Transverse colon (tissue), 4 donors: Measurements from ENCODE around the gene GPX5. TPM values are rescaled to one million over a fixed set of nuclear protein-coding genes. Genes with fewer than 3 reads are reported as not detected.
"Not testable (repeated sequence)": the region's sequence is repeated elsewhere in the genome, so short reads cannot be mapped to it uniquely, and the experiment has no call there.

ENCODE experiments used
- DNase-seq: peaks from one replicate; pipeline ENCODE4 v3.0.0-alpha.2; 2019
- H3K27ac ChIP-seq, 4 donors: fragments of 200-600 bp; sonication (generic); 2 replicates each; pipeline ENCODE4 v1.5.1; 2016 to 2018; ENCODE audit warnings: inconsistent platforms in 4 of 4
- H3K27me3 ChIP-seq: fragments of 200-600 bp; sonication (generic); 2 replicates; pipeline ENCODE4 v1.5.1; 2017; ENCODE audit warnings: inconsistent platforms
- H3K36me3 ChIP-seq, 4 donors: fragments of 200-600 bp; sonication (generic); 2 replicates each; pipeline ENCODE4 v1.5.1; 2017 to 2019; ENCODE audit warnings: inconsistent platforms in 4 of 4
- H3K4me1 ChIP-seq, 4 donors: fragments of 200-600 bp; sonication (generic); 2 replicates each; pipeline ENCODE4 v1.5.1; 2017 to 2020; ENCODE audit warnings: inconsistent platforms in 4 of 4
- H3K4me3 ChIP-seq, 4 donors: fragments of 200-600 bp; sonication (generic); 1 replicate in 1 of 4; 2 replicates in 3 of 4; pipeline versions ENCODE4 v1.5.1 to v1.6.1; 2017 to 2019; ENCODE audit warnings: inconsistent platforms in 4 of 4
- H3K9me3 ChIP-seq, 2 donors: fragments of 200-600 bp; sonication (generic); 2 replicates each; pipeline ENCODE4 v1.5.1; 2017 to 2019; ENCODE audit warnings: inconsistent platforms in 2 of 2
- EP300 ChIP-seq: sonication (generic); formaldehyde crosslinking; IDR thresholded peaks from one replicate; pipeline ENCODE4 v1.6.1; 2017; ENCODE audit warnings: antibody characterized with exemption, low read depth
- POLR2A ChIP-seq: fragments of 450-650 bp; IDR thresholded peaks from one replicate; pipeline ENCODE4 v1.6.1; 2016; ENCODE audit warnings: antibody characterized with exemption, mild to moderate bottlenecking, moderate library complexity
- POLR2AphosphoS5 ChIP-seq, 3 donors: sonication (generic); formaldehyde crosslinking; IDR thresholded peaks; one replicate each; pipeline ENCODE4 v1.6.1; 2016; ENCODE audit warnings: antibody characterized with exemption in 3 of 3
- WGBS, 2 donors: methylation state at CpG; one replicate each; pipeline ENCODE4 v1.1.5; 2018; ENCODE audit warnings: low coverage in 1 of 2; 5-methylcytosine and 5-hydroxymethylcytosine counted together
- in situ Hi-C, 4 donors: fragments of 200-750 bp; cut with MboI; loops; one replicate each; pipeline versions ENCODE4 v1.15.0 to v1.15.1; 2017; ENCODE audit warnings: low sequenced_read_pairs in 3 of 4, low pct_ligation_motif_present in 1 of 4, low pct_unique_long_range_greater_than_20kb in 1 of 4
- intact Hi-C: fragments of 100-400 bp; cut with DNase I; formaldehyde crosslinking; loops from one replicate; pipeline ENCODE4 v1.15.1; 2023; ENCODE audit warnings: low total_unique reads
- total RNA-seq, 4 donors: library from RNA; depleted of rRNA; stranded (reverse); fragments of >200 nt; gene quantifications; one replicate each; pipeline ENCODE4 v1.1.0, GENCODE V29; 2016
- TF ChIP-seq, protein P1 (sequence below), 5 experiments: fragments of 200-600 bp in 3 of 5; fragments of 450-650 bp in 2 of 5; sonication (generic) in 3 of 5; IDR thresholded peaks; 1 replicate in 2 of 5; 2 replicates in 3 of 5; pipeline ENCODE4 v1.5.1; 2016 to 2017; ENCODE audit warnings: antibody characterized with exemption in 5 of 5, inconsistent platforms in 3 of 5, mild to moderate bottlenecking in 2 of 5, moderate library complexity in 1 of 5

The GPX5 gene
- total RNA-seq, 4 donors from 2014 or later: not detected

DNA sequence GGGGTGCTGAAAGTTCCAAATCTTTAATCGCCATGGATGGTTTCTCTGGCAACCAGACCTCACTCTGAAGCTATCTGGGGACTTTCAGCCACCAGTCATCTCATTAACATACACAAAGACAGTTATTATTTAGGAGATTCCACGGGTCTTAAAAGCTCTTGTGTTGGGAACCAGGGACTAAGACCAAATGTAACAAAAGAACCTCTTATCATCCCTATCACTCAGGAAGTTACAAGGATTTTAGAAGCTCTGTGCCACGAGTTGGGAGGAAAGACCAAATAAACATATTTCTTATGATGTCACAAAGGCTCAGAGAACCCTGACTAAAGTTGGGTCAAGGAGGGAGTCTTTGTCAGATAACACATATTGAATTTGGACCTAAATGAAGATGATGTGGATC lies 27.8 kb upstream of the GPX5 start:
- Histone ChIP-seq H3K4me3 (no peak overlapping the region), H3K27me3 (peaks cover 18% of the 10 kb centered on the region), H3K9me3 (no peaks in the 10 kb centered on the region), H3K4me1 (no peaks in the 10 kb centered on the region), H3K36me3 (no peaks in the 10 kb centered on the region), H3K27ac (no peak overlapping the region)
- intact Hi-C loops (no loop called here), in situ Hi-C loops (no loop called here)
- no peak for DNase-seq
- TF ChIP-seq, protein P1, sequence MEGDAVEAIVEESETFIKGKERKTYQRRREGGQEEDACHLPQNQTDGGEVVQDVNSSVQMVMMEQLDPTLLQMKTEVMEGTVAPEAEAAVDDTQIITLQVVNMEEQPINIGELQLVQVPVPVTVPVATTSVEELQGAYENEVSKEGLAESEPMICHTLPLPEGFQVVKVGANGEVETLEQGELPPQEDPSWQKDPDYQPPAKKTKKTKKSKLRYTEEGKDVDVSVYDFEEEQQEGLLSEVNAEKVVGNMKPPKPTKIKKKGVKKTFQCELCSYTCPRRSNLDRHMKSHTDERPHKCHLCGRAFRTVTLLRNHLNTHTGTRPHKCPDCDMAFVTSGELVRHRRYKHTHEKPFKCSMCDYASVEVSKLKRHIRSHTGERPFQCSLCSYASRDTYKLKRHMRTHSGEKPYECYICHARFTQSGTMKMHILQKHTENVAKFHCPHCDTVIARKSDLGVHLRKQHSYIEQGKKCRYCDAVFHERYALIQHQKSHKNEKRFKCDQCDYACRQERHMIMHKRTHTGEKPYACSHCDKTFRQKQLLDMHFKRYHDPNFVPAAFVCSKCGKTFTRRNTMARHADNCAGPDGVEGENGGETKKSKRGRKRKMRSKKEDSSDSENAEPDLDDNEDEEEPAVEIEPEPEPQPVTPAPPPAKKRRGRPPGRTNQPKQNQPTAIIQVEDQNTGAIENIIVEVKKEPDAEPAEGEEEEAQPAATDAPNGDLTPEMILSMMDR (IDR thresholded peaks at IDR 0.05): no peak
- TF ChIP-seq POLR2A (no peak), EP300 (no peak), POLR2AphosphoS5 (IDR thresholded peaks at IDR 0.05) (no peak)
- 27% methylated on average over 3 of the region's 3 CpGs; no CpG with 5 or more reads in 1 of the 2 donors for WGBS, 2 donors

DNA sequence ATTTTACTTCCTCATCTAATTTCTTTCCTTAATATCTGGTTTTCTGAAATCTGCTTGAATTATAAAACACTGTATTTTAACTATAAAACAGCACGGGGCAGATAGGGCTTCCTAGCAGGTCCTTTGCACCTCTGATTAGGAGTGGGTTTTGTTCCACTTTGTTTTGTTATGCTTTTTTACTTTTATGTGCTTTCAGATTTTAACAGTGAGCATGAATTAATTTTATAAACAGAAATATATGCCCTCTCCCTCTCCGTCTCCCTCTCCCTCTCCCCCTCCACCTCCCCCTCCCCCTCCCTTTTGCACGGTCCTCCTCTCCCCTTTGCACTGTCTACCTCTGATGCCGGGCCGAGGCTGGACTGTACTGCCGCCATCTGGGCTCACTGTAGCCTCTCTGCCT lies 24.4 kb upstream of the GPX5 start:
- intact Hi-C loops: no loop called here
- no peaks in the 10 kb centered on the region for H3K9me3 ChIP-seq
- no peak overlapping the region for H3K4me3 ChIP-seq
- in situ Hi-C loops: no loop called here
- WGBS, 2 donors: 82 to 83% methylated on average over 2 to 6 of the region's 6 CpGs
- no peaks in the 10 kb centered on the region for H3K4me1 ChIP-seq
- DNase-seq: no peak
- H3K27ac ChIP-seq: no peak overlapping the region
- no peaks in the 10 kb centered on the region for H3K27me3 ChIP-seq
- no peak for TF ChIP-seq EP300
- TF ChIP-seq, protein P1 (IDR thresholded peaks at IDR 0.05): no peak
- no peak for TF ChIP-seq POLR2AphosphoS5 (IDR thresholded peaks at IDR 0.05)
- TF ChIP-seq POLR2A: no peak
- H3K36me3 ChIP-seq: no peaks in the 10 kb centered on the region

GRCh38 chr6:28502136-28502535 lies 23.5 kb upstream of the GPX5 start:
- in situ Hi-C loops, H3K27ac ChIP-seq, H3K9me3 ChIP-seq, H3K4me1 ChIP-seq, H3K27me3 ChIP-seq, DNase-seq, H3K4me3 ChIP-seq, intact Hi-C loops, H3K36me3 ChIP-seq: not testable (repeated sequence)
- WGBS, 2 donors: 96% methylated on average over 32 of the region's 35 CpGs; no CpG with 5 or more reads in 1 of the 2 donors

GRCh38 chr6:28502709-28503305 lies 22.9 kb upstream of the GPX5 start:
- H3K4me3 ChIP-seq, H3K27me3 ChIP-seq, H3K9me3 ChIP-seq, H3K27ac ChIP-seq, H3K36me3 ChIP-seq, DNase-seq, H3K4me1 ChIP-seq, intact Hi-C loops, in situ Hi-C loops: not testable (repeated sequence)
- WGBS, 2 donors: 73% methylated on average over 7 of the region's 7 CpGs

DNA sequence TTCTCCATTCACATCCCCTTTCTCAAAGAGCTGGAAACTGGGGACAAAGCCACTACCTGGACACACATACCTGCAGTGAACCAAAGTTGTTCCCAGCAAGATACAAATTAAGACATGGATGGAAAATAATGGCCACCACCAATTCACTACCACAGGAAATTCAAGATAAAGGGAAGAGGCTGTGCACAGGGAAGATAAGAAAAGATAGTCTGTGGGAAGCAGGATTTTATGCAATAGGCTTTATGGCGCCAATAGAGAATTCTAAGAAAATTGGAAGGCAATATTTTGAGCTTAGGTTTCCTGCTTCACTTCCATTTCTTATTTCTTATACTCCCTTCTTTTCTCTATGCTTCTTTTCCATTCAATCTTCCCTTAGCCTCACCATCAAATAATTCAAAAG lies 19.9 kb upstream of the GPX5 start:
- WGBS, 2 donors: 83 to 95% methylated on average over 1 of the region's 1 CpG
- no peak overlapping the region for H3K4me3 ChIP-seq
- TF ChIP-seq, protein P1 (IDR thresholded peaks at IDR 0.05): no peak
- TF ChIP-seq POLR2AphosphoS5 (IDR thresholded peaks at IDR 0.05) (no peak), POLR2A (no peak), EP300 (no peak)

More for the DNA sequence above, 19.9 kb upstream of the GPX5 start:
- in situ Hi-C loops (no loop called here), intact Hi-C loops (no loop called here)
- H3K9me3 ChIP-seq: no peaks in the 10 kb centered on the region
- H3K36me3 ChIP-seq: no peaks in the 10 kb centered on the region
- DNase-seq: no peak
- no peaks in the 10 kb centered on the region for H3K27me3 ChIP-seq
- H3K4me1 ChIP-seq: no peaks in the 10 kb centered on the region
- H3K27ac ChIP-seq: no peak overlapping the region
